Umbilical cord (tissue), 2 donors: ENCODE measurements around the gene CSF3R. TPM values are rescaled to one million over a fixed set of nuclear protein-coding genes. Genes with fewer than 3 reads are reported as not detected.
"Not testable (repeated sequence)": the region's sequence is repeated elsewhere in the genome, so short reads cannot be mapped to it uniquely, and the experiment has no call there.

Source experiments
- DNase-seq: peaks from one replicate; pipeline ENCODE4 v3.0.0-alpha.2; 2015; ENCODE audit warnings: low spot score
- total RNA-seq: library from RNA; depleted of rRNA; stranded (reverse); fragments of >200 nt; gene quantifications from one replicate; pipeline ENCODE4 v1.2.3, GENCODE V29; 2014; ENCODE audit warnings: low replicate concordance; ENCODE audit not compliant: insufficient read depth

CSF3R gene
- total RNA-seq, 1 donor from 2014 or later: 10.1 TPM

DNA sequence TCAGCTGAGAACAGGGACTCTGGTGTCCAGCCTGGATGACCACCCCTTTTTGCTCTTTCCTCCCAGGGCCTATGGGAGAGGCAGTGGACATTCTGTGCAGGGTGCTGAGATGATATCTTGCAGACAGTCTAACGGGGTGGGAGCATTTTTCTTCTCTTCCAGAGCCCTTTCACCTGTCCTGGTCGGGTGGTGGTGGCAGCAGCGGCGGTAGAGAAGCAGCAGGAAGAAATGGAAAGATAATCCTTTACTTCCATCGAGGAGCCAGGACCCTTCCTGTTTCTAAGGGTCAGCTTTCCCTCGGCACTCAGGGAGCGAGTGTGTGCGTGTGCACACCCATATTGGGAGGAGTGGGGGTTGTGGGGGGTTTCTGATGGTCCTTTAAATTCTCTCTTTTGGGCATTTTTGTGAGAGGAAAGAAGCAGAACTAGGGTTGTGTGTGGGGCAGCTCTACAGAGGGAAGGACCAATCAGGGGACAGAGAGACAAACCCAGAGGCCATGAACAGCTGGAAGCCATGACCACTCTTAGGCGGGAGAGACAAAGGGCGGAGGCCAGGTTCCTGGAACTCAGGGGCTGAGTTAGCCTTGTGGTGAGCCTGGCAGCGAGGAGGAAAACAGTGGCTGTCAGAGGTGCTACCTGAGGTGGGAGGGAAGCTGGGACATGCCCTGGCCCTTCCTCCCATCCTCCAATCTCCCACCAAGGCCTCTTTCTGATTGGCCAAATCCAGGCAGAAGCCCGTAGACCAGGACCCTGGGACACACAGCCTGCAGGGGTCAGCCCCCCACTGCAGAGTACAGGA lies 31.2 kb upstream of the CSF3R start:
- DNase-seq: no peak

DNA sequence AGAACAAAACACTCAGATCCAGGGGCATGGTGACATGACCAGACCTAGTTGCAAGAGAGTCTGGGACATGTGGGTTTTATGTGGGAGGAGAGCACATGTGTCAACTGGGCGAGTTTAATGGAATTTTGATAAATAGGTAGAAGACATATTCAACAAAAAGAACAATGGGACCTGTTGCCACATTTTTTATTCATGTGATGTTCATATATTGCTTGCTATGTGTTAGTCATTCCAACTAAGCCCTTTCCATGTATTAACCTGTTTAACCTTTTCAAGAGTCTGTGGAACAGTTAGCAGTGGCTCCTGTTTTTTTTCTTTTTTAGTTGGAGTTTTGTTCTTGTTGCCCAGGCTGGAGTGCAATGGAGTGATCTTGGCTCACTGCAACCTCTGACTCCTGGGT lies 30.1 kb upstream of the CSF3R start:
- DNase-seq: no peak

DNA sequence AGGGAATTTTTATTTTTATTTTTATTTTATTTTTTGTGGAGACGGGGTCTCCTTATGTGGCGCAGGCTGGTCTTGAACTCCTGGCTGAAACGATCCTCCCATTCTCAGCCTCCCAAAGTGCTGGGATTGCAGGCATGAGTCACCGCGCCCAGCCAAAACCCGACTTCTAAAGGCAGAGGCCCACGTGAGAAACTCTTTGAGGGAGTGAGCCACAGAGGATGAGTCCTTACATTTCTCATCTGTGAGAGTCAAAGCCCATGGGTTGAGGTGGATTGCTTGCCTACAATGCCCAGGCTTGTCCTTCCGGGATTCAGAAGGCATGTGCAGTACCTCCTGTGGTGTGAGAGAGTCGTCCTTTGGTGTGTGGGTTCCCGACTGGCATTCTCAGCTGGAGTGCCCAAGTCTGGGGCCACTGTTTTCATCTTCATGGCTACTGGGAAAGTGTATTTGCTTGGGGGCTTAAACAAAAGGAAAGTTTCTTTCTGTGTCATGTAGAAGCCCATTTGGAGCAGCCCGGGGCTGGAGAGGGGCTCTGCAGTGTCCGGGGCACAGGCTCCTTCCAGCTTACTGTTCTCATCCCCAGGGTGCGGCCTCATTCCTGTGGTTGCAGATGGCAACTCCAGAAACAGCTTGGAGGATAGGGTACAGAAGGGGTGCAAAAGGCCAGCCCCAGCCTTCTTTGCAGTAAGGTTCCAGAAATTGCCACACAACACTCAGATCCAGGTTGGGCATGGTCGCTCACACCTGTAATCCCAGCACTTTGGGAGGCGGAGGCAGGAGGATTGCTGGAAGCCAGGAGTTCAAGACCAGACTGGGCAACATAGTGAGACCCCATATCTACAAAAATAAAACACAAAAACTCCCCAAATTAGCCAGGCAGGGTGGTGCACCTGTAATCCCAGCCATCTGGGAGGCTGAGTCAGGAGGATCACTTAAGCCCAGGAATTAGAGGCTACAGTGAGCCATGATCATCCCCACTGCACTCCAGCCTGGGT lies 29.4 kb upstream of the CSF3R start:
- DNase-seq: no peak

DNA sequence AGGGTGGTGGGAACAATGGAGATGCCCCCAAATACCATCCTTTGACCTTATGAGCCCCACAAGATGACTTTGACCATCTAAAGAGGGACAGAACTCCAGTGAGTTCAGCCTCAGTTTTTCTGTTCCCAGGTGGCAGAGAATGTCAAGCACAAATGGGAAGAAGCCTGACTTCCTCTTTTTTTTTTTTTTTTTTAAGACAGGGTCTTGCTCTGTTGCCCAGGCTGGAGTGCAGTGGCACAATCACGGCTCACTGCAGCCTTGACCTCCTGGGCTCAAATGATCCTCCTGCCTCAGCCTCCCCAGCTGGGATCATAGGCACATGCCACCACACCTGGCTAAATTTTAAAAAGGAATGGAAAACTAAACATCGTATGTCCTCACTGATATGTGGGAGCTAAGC lies 28.5 kb upstream of the CSF3R start:
- not testable (repeated sequence) for DNase-seq

- no peak for DNase-seq
Observed at GRCh38 chr1:36510418-36510817, 27.7 kb upstream of the CSF3R start.

- no peak for DNase-seq
Observed at GRCh38 chr1:36508257-36508656, 25.5 kb upstream of the CSF3R start.

- no peak for DNase-seq
Observed at GRCh38 chr1:36506276-36506920, 23.7 kb upstream of the CSF3R start.

- DNase-seq: no peak
Observed at GRCh38 chr1:36503733-36504132, 21.0 kb upstream of the CSF3R start.

DNA sequence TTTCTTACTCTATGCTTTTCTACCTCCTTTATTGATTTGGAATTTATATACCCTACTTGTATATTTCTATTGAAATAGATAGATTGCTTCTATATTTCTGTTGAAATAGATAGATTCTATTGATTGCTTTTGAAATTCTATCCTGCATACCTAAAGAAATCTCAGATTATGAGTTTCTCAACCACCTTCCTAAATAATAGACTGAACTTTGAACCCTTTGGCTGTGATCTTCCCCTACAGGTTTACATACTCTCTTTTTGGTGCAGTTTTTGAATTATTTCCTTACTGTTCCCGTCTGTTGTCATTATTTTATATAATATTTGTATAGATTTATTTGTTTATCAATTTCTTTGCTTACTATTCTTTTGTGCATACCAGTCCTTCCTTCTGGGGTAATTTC lies 20.4 kb upstream of the CSF3R start:
- no peak for DNase-seq

DNA sequence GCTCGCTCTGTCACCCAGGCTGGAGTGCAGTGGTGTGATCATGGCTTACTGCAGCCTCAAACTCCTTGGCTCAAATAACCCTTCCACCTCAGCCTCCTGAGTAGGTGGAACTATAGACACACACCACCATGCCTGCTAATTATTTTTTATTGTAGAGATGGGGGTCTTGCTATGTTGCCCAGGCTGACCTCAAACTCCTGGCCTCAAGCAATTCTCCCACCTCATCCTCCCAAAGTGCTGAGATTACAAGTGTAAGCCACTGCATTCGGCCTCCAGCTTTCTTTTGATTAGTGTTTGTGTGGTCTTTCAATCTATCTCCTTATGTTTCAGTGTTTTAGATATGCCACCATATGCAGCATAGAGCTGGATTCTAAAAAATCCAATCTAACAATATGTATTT lies 19.9 kb upstream of the CSF3R start:
- DNase-seq: no peak

DNA sequence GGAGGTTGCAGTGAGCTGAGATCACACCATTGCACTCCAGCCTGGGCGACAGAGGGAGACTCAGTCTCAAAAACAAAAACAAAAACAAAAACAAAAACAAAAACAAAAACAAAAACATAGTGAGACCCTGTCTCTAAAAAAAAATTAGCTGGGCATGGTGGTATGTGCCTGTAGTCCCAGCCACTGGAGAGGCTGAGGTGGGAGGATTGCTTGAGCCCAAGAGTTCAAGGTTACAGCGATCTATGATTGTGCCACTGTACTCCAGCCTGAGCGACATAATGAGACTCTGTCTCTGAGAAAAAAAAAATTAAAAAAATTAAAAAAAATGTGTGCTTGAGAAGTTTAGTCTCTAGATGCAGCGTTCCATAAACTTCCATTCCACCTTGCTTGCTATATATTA lies 19.2 kb upstream of the CSF3R start:
- not testable (repeated sequence) for DNase-seq

GRCh38 chr1:36497207-36497606 lies 14.5 kb upstream of the CSF3R start:
- no peak for DNase-seq

- no peak for DNase-seq
Observed at GRCh38 chr1:36494971-36495370, 12.3 kb upstream of the CSF3R start.

DNA sequence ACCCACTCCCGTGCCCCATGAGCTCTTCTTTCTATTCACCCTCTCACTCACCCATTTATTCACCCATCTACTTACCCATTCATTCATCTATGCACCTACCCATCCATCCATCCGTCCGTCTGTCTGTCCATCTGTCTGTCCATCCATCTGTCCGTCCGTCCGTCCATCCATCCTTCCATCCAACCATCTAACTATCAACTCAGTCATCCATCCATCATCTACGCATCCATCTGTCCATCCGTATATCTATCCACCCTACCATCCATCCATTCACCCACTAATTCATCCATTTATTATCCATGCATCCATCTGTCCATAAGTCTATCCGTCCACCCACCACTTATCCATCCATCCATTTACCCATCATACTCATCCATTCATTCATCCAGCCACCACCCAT lies 10.8 kb upstream of the CSF3R start:
- no peak for DNase-seq

DNA sequence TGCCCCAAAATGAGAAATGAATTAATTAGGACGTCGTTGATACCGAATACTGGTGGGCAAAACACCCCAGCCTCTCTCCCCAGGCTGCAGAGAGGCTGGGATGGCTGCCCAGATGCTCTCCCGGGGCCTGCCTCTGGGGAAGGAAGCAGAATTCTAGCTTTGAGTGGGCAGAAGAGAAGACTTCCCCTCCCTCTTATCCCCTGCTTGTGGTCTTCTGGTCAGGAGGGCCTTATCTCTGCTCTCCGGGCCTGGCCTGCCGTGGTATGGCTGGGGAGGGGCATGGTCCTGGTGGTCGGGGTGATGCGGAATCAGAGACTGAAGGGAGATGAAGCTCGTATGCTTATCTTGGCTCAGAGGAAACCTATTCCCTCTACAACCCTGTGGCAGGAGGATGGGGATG lies 9.8 kb upstream of the CSF3R start:
- no peak for DNase-seq

DNA sequence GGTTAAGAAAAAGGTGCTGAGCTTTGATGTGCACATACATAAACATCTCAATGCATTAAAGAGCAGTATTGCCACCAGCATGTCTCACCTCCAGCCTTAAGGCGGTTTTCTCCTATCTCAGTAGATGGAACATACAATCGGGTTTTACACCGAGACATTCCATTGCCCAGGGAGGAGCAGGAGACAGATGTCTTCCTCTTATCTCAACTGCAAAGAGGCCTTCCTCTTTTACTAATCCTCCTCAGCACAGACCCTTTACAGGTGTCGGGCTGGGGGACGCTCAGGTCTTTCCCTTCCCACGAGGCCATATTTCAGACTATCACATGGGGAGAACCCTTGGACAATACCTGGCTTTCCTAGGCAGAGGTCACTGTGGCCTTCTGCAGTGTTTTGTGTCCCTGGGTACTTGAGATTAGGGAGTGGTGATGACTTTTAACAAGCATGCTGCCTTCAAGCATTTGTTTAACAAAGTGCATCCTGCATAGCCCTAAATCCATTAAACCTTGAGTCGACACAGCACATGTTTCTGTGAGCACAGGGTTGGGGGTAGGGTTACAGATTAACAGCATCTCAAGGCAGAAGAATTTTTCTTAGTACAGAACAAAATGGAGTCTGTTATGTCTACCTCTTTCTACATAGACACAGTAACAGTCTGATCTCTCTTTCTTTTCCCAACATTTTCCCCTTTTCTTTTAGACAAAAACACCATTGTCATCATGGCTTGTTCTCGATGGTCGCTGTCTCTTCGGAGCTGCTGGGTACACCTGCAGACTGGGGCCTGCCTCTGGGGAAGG lies 6.7 kb upstream of the CSF3R start:
- not testable (repeated sequence) for DNase-seq

GRCh38 chr1:36487906-36488305 lies 5.2 kb upstream of the CSF3R start:
- DNase-seq: no peak

GRCh38 chr1:36487336-36487725 lies 4.6 kb upstream of the CSF3R start:
- DNase-seq: not testable (repeated sequence)

GRCh38 chr1:36486439-36487335 lies 4.0 kb upstream of the CSF3R start:
- peak; percentile 37 for DNase-seq

- DNase-seq: no peak
Observed at GRCh38 chr1:36486093-36486438, 3.4 kb upstream of the CSF3R start.
